Liver (tissue), 9 donors: ENCODE measurements around the gene PPY. TPM values are rescaled to one million over a fixed set of nuclear protein-coding genes. Genes with fewer than 3 reads are reported as not detected.

Experiments
- DNase-seq: peaks from one replicate; pipeline ENCODE4 v3.0.0-alpha.2; 2017; ENCODE audit warnings: low spot score
- H3K27ac ChIP-seq, 2 donors: one replicate each; pipeline ENCODE4 v1.7.0; 2013; ENCODE audit warnings: inconsistent platforms in 2 of 2, low read length in 2 of 2, control low read depth in 1 of 2, low read depth in 1 of 2, mild to moderate bottlenecking in 1 of 2
- H3K27me3 ChIP-seq, 4 donors: one replicate each; pipeline versions ENCODE4 v1.6.1 to v1.7.0; 2013; ENCODE audit warnings: low read length in 3 of 4, inconsistent platforms in 1 of 4, mild to moderate bottlenecking in 1 of 4, moderate library complexity in 1 of 4; ENCODE audit not compliant: control insufficient read depth in 4 of 4, insufficient read depth in 4 of 4
- H3K36me3 ChIP-seq, 4 donors: one replicate each; pipeline versions ENCODE4 v1.6.1 to v1.7.0; 2013; ENCODE audit warnings: low read length in 3 of 4, mild to moderate bottlenecking in 3 of 4, low read depth in 1 of 4, moderate library complexity in 1 of 4; ENCODE audit not compliant: control insufficient read depth in 4 of 4, insufficient read depth in 3 of 4
- H3K4me1 ChIP-seq, 4 donors: one replicate each; pipeline versions ENCODE4 v1.6.1 to v1.7.0; 2013; ENCODE audit warnings: low read length in 3 of 4, mild to moderate bottlenecking in 3 of 4, moderate library complexity in 1 of 4; ENCODE audit not compliant: control insufficient read depth in 4 of 4, insufficient read depth in 4 of 4
- H3K4me3 ChIP-seq, 3 donors: one replicate each; pipeline versions ENCODE4 v1.6.1 to v1.7.0; 2013; ENCODE audit warnings: low read length in 3 of 3, control low read depth in 1 of 3, low read depth in 1 of 3, mild to moderate bottlenecking in 1 of 3
- H3K9ac ChIP-seq, 2 donors: one replicate each; pipeline ENCODE4 v1.7.0; 2013; ENCODE audit warnings: low read length in 2 of 2, mild to moderate bottlenecking in 2 of 2, moderate library complexity in 2 of 2, control low read depth in 1 of 2, low read depth in 1 of 2
- H3K9me3 ChIP-seq, 4 donors: one replicate each; pipeline versions ENCODE4 v1.6.1 to v1.7.0; 2013; ENCODE audit warnings: low read length in 3 of 4; ENCODE audit not compliant: control insufficient read depth in 4 of 4
- EGR1 ChIP-seq, 2 donors: IDR thresholded peaks; 2 replicates each; pipeline ENCODE4 v1.6.1; 2016 to 2018; ENCODE audit warnings: antibody characterized with exemption in 2 of 2, low read depth in 2 of 2
- FOXA1 ChIP-seq: IDR thresholded peaks from 2 replicates; pipeline ENCODE4 v1.6.1; 2016; ENCODE audit warnings: antibody characterized with exemption
- FOXA2 ChIP-seq: IDR thresholded peaks from 2 replicates; pipeline ENCODE4 v1.6.1; 2016; ENCODE audit warnings: antibody characterized with exemption
- GABPA ChIP-seq, 2 donors: IDR thresholded peaks in 1 of 2; conservative IDR thresholded peaks in 1 of 2; 2 replicates each; pipeline ENCODE4 v1.6.1; 2016; ENCODE audit warnings: antibody characterized with exemption in 2 of 2, mild to moderate bottlenecking in 1 of 2, moderate library complexity in 1 of 2
- HNF4A ChIP-seq, 2 donors: conservative IDR thresholded peaks; 2 replicates each; pipeline ENCODE4 v1.6.1; 2016; ENCODE audit warnings: antibody characterized with exemption in 2 of 2, mild to moderate bottlenecking in 2 of 2
- HNF4G ChIP-seq: IDR thresholded peaks from 2 replicates; pipeline ENCODE4 v1.6.1; 2016; ENCODE audit warnings: antibody characterized with exemption
- JUND ChIP-seq, 2 donors: IDR thresholded peaks; 2 replicates each; pipeline ENCODE4 v1.6.1; 2016; ENCODE audit warnings: antibody characterized with exemption in 2 of 2
- MAX ChIP-seq: IDR thresholded peaks from 2 replicates; pipeline ENCODE4 v1.6.1; 2016; ENCODE audit warnings: antibody characterized with exemption
- NR2F2 ChIP-seq: IDR thresholded peaks from 2 replicates; pipeline ENCODE4 v1.6.1; 2016; ENCODE audit warnings: antibody characterized with exemption
- RAD21 ChIP-seq, 2 donors: IDR thresholded peaks; 2 replicates each; pipeline ENCODE4 v1.6.1; 2016; ENCODE audit warnings: antibody characterized with exemption in 2 of 2, mild to moderate bottlenecking in 2 of 2
- REST ChIP-seq: IDR thresholded peaks from 2 replicates; pipeline ENCODE4 v1.6.1; 2016; ENCODE audit warnings: antibody characterized with exemption, mild to moderate bottlenecking
- RXRA ChIP-seq, 2 donors: IDR thresholded peaks; 2 replicates each; pipeline ENCODE4 v1.6.1; 2017 to 2018; ENCODE audit warnings: antibody characterized with exemption in 2 of 2, mild to moderate bottlenecking in 1 of 2
- SP1 ChIP-seq: IDR thresholded peaks from 2 replicates; pipeline ENCODE4 v1.6.1; 2018; ENCODE audit warnings: antibody characterized with exemption, mild to moderate bottlenecking
- TAF1 ChIP-seq: conservative IDR thresholded peaks from 2 replicates; pipeline ENCODE4 v1.6.1; 2016; ENCODE audit warnings: antibody characterized with exemption, mild to moderate bottlenecking
- YY1 ChIP-seq: IDR thresholded peaks from 2 replicates; pipeline ENCODE4 v1.6.1; 2016; ENCODE audit warnings: antibody characterized with exemption, mild to moderate bottlenecking
- ZBTB33 ChIP-seq: IDR thresholded peaks from 2 replicates; pipeline ENCODE4 v1.6.1; 2016; ENCODE audit warnings: antibody characterized with exemption
- WGBS: extraction: QIAGEN DNeasy Blood & Tissue Kit; methylation state at CpG from one replicate; pipeline ENCODE4 v1.1.7; 2013; 5-methylcytosine and 5-hydroxymethylcytosine counted together
- polyA plus RNA-seq, 2 donors: library from polyadenylated mRNA; stranded (reverse) in 1 of 2; unstranded in 1 of 2; fragments of 200-250 nt in 1 of 2; fragments of >200 nt in 1 of 2; fragmentation: Nextera tagmentation in 1 of 2; extraction: Ambion mirVana in 1 of 2; gene quantifications; one replicate each; pipeline versions ENCODE4 v1.2.1 to v1.2.3, GENCODE V29; 2013 to 2015
- total RNA-seq, 2 donors: library from RNA; depleted of rRNA; stranded (reverse); fragments of >200 nt; gene quantifications; one replicate each; pipeline ENCODE4 v1.2.3, GENCODE V29; 2014
- TF ChIP-seq, protein P1 (sequence below): fragments of 150-350 bp; IDR thresholded peaks from 2 replicates; pipeline ENCODE4 v1.5.1; 2017; ENCODE audit warnings: improper control_type of control experiment, low read depth, low read length; ENCODE audit not compliant: missing input control
- TF ChIP-seq, protein P2 (sequence below): IDR thresholded peaks from 2 replicates; pipeline ENCODE4 v1.6.1; 2016; ENCODE audit warnings: antibody characterized with exemption
- donor health status: healthy.
- donor health status: healthy.
- donor health status: healthy.
- donor health status: healthy.
- donor health status: healthy.

PPY gene
- total and polyA plus RNA-seq, 4 donors: not detected

GRCh38 chr17:43900183-43900857 is 42.0 kb downstream of the PPY start:
- no peaks in the 10 kb centered on the region for H3K36me3 ChIP-seq
- peak overlapping the region in 1 of 2 donors; percentile 6 for H3K9ac ChIP-seq
- peak overlapping the region in 2 of 3 donors; percentile 30 to 39 for H3K4me3 ChIP-seq
- H3K9me3 ChIP-seq: no peaks in the 10 kb centered on the region
- 11% methylated on average over 31 of the region's 31 CpGs for WGBS
- H3K27ac ChIP-seq: no peak overlapping the region
- peak; percentile 70 for DNase-seq
- no peak for TF ChIP-seq HNF4G
- TF ChIP-seq SP1: peak; percentile 31
- no peak for TF ChIP-seq RAD21 (IDR thresholded peaks at IDR 0.05)
- no peak for TF ChIP-seq TAF1
- no peak for TF ChIP-seq ZBTB33
- H3K27me3 ChIP-seq: peaks cover 0 to 21% (median 4%) of the 10 kb centered on the region in 4 donors
- peaks cover 0 to 8% (median 3%) of the 10 kb centered on the region in 4 donors for H3K4me1 ChIP-seq

DNA sequence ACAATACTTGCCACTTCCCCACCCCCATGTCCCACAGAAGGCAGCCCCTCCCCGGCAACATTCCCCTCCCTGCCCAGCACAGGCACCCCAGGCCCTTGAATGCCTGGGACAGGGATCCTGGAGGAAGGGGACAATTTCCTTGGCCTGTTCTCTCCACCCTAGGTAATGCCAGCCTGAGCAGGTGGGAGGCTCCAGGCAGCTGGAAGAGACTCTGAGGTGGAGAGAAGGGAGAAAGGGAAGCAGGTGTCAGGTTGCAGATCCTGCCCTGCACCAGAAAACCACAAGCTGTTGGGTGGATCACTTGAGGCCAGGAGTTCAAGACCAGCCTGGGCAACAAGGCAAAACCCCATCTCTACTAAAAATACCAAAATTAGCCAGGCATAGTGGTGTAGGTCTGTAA is 43.8 kb downstream of the PPY start:
- no peaks in the 10 kb centered on the region for H3K9me3 ChIP-seq
- TF ChIP-seq GABPA (IDR thresholded peaks at IDR 0.05 in 1 of 2, conservative IDR thresholded peaks at IDR 0.05 in 1 of 2) (no peak), FOXA2 (no peak), REST (no peak), HNF4G (no peak), MAX (no peak), SP1 (no peak), NR2F2 (no peak), RAD21 (IDR thresholded peaks at IDR 0.05) (no peak), HNF4A (conservative IDR thresholded peaks at IDR 0.05) (no peak), JUND (IDR thresholded peaks at IDR 0.05) (no peak), RXRA (IDR thresholded peaks at IDR 0.05) (no peak), TAF1 (no peak), YY1 (no peak), EGR1 (IDR thresholded peaks at IDR 0.05; ENCODE audit: low read depth in 2 of 2) (no peak), FOXA1 (no peak), ZBTB33 (no peak)
- TF ChIP-seq, protein P1, sequence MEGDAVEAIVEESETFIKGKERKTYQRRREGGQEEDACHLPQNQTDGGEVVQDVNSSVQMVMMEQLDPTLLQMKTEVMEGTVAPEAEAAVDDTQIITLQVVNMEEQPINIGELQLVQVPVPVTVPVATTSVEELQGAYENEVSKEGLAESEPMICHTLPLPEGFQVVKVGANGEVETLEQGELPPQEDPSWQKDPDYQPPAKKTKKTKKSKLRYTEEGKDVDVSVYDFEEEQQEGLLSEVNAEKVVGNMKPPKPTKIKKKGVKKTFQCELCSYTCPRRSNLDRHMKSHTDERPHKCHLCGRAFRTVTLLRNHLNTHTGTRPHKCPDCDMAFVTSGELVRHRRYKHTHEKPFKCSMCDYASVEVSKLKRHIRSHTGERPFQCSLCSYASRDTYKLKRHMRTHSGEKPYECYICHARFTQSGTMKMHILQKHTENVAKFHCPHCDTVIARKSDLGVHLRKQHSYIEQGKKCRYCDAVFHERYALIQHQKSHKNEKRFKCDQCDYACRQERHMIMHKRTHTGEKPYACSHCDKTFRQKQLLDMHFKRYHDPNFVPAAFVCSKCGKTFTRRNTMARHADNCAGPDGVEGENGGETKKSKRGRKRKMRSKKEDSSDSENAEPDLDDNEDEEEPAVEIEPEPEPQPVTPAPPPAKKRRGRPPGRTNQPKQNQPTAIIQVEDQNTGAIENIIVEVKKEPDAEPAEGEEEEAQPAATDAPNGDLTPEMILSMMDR: no peak
- TF ChIP-seq, protein P2, sequence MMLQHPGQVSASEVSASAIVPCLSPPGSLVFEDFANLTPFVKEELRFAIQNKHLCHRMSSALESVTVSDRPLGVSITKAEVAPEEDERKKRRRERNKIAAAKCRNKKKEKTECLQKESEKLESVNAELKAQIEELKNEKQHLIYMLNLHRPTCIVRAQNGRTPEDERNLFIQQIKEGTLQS: no peak
- no peak overlapping the region for H3K4me3 ChIP-seq
- H3K27me3 ChIP-seq: peaks cover 0 to 13% (median 2%) of the 10 kb centered on the region in 4 donors
- no peak overlapping the region for H3K27ac ChIP-seq
- no peak overlapping the region for H3K9ac ChIP-seq
- H3K36me3 ChIP-seq: no peaks in the 10 kb centered on the region
- WGBS: 42% methylated on average over 1 of the region's 1 CpG
- H3K4me1 ChIP-seq: peaks cover 0 to 8% (median 3%) of the 10 kb centered on the region in 4 donors
- DNase-seq: no peak
